Measurements from ENCODE around the gene MAP6D1. TPM values are rescaled to one million over a fixed set of nuclear protein-coding genes. Genes with fewer than 3 reads are reported as not detected.
A peak's percentile ranks its signal among the peaks of the same experiment; 100 is the strongest.

Gene MAP6D1
- total RNA-seq, 1 donor from 2014 or later: 0.48 TPM

GRCh38 chr3:183823963-183824362 lies 1.4 kb downstream of the MAP6D1 start:
- DNase-seq (ENCODE audit: low spot score): no peak

GRCh38 chr3:183822631-183823030 lies 2.7 kb downstream of the MAP6D1 start:
- DNase-seq (ENCODE audit: low spot score): no peak

GRCh38 chr3:183819831-183820230 lies 5.5 kb downstream of the MAP6D1 start:
- DNase-seq (ENCODE audit: low spot score): peak; percentile 77

- DNase-seq (ENCODE audit: low spot score): no peak
Observed at GRCh38 chr3:183818706-183819624, 6.4 kb downstream of the MAP6D1 start.

- no peak for DNase-seq (ENCODE audit: low spot score)
Observed at GRCh38 chr3:183818041-183818620, 7.2 kb downstream of the MAP6D1 start.

GRCh38 chr3:183817639-183818038 lies 7.7 kb downstream of the MAP6D1 start:
- no peak for DNase-seq (ENCODE audit: low spot score)

- DNase-seq (ENCODE audit: low spot score): peak; percentile 24
Observed at GRCh38 chr3:183816681-183817510, 8.5 kb downstream of the MAP6D1 start.

GRCh38 chr3:183815951-183816475 lies 9.4 kb downstream of the MAP6D1 start:
- peak; percentile 59 for DNase-seq (ENCODE audit: low spot score)

- DNase-seq (ENCODE audit: low spot score): peak; percentile 28
Observed at GRCh38 chr3:183815563-183815940, 9.8 kb downstream of the MAP6D1 start.

- no peak for DNase-seq (ENCODE audit: low spot score)
Observed at GRCh38 chr3:183814240-183814639, 11.1 kb downstream of the MAP6D1 start.

- DNase-seq (ENCODE audit: low spot score): peak; percentile 60
Observed at GRCh38 chr3:183812761-183813445, 12.5 kb downstream of the MAP6D1 start.

- DNase-seq (ENCODE audit: low spot score): no peak
Observed at GRCh38 chr3:183811638-183812037, 13.7 kb downstream of the MAP6D1 start.

- no peak for DNase-seq (ENCODE audit: low spot score)
Observed at GRCh38 chr3:183810643-183811594, 14.5 kb downstream of the MAP6D1 start.

- no peak for DNase-seq (ENCODE audit: low spot score)
Observed at GRCh38 chr3:183809270-183809669, 16.1 kb downstream of the MAP6D1 start.

- DNase-seq (ENCODE audit: low spot score): no peak
Observed at GRCh38 chr3:183808355-183808754, 17.0 kb downstream of the MAP6D1 start.

- DNase-seq (ENCODE audit: low spot score): no peak
Observed at GRCh38 chr3:183807881-183808280, 17.5 kb downstream of the MAP6D1 start.

GRCh38 chr3:183807209-183807728 lies 18.1 kb downstream of the MAP6D1 start:
- DNase-seq (ENCODE audit: low spot score): no peak

- DNase-seq (ENCODE audit: low spot score): no peak
Observed at GRCh38 chr3:183802989-183803388, 22.4 kb downstream of the MAP6D1 start.

- DNase-seq (ENCODE audit: low spot score): no peak
Observed at GRCh38 chr3:183801601-183802000, 23.8 kb downstream of the MAP6D1 start.
